Measurements from ENCODE around the gene ULBP1. TPM values are rescaled to one million over a fixed set of nuclear protein-coding genes. Genes with fewer than 3 reads are reported as not detected.
A peak's percentile ranks its signal among the peaks of the same experiment; 100 is the strongest.
"Not testable (repeated sequence)": the region's sequence is repeated elsewhere in the genome, so short reads cannot be mapped to it uniquely, and the experiment has no call there.

ULBP1 gene
- total and polyA plus RNA-seq, 3 experiments from 2014 or later = 0.60 to 0.74 TPM; not detected in 1

- DNase-seq = no peak
- no peaks in the 10 kb centered on the region for H3K9me3 ChIP-seq (ENCODE audit: low read length)
- H3K4me3 ChIP-seq (ENCODE audit: low read length) = no peak overlapping the region
- Mint-ChIP-seq H3K36me3 (peaks cover 0 to 3% (median 0%) of the 10 kb centered on the region in 3 donors), H3K4me3 (peak overlapping the region in 1 of 7 donors; percentile 30), H3K4me1 (peaks cover 19 to 40% (median 27%) of the 10 kb centered on the region in 3 donors), H3K27ac (peak overlapping the region in 1 of 8 donors; percentile 11), H3K9me3 (no peaks in the 10 kb centered on the region), H3K27me3 (peaks cover 71 to 83% of the 10 kb centered on the region in 2 donors)
- H3K36me3 ChIP-seq (ENCODE audit: insufficient read depth, low read length) = no peaks in the 10 kb centered on the region
- H3K27me3 ChIP-seq (ENCODE audit: insufficient read depth, low read length, poor library complexity, severe bottlenecking) = peaks cover 72% of the 10 kb centered on the region
- H3K27ac ChIP-seq (ENCODE audit: low read depth, low read length) = no peak overlapping the region
- POLR2A ChIA-PET = no interaction called here
- CTCF ChIA-PET = interaction anchor here (1.1 kb wide), 1 partner anchor 80 kb away, joined by 3 read pairs; no protein-coding TSS in a partner anchor
- peaks cover 25% of the 10 kb centered on the region for H3K4me1 ChIP-seq (ENCODE audit: insufficient read depth, low read length)
Measured at GRCh38 chr6:149936743-149937142, 27.0 kb upstream of the ULBP1 start.

- DNase-seq; H3K9me3 ChIP-seq (ENCODE audit: low read length); POLR2A ChIA-PET; H3K36me3 Mint-ChIP-seq; H3K36me3 ChIP-seq (ENCODE audit: insufficient read depth, low read length); H3K9me3 Mint-ChIP-seq: not testable (repeated sequence)
- Histone ChIP-seq H3K4me3 (ENCODE audit: low read length) (peak overlapping the region; percentile 48), H3K27ac (ENCODE audit: low read depth, low read length) (peak overlapping the region; percentile 44), H3K27me3 (ENCODE audit: insufficient read depth, low read length, poor library complexity, severe bottlenecking) (peaks cover 70% of the 10 kb centered on the region), H3K4me1 (ENCODE audit: insufficient read depth, low read length) (peaks cover 29% of the 10 kb centered on the region)
- peak overlapping the region in 5 of 8 donors; percentile 72 to 100 (median 97) for H3K27ac Mint-ChIP-seq
- CTCF ChIA-PET = interaction anchor here (1.6 kb wide), 1 partner anchor 79 kb away, joined by 5 read pairs; no protein-coding TSS in a partner anchor
- peaks cover 24 to 48% (median 30%) of the 10 kb centered on the region in 3 donors for H3K4me1 Mint-ChIP-seq
- H3K27me3 Mint-ChIP-seq = peaks cover 63 to 75% of the 10 kb centered on the region in 2 donors
- peak overlapping the region in 6 of 7 donors; percentile 29 to 88 (median 80) for H3K4me3 Mint-ChIP-seq
Measured at GRCh38 chr6:149938013-149938570, 25.7 kb upstream of the ULBP1 start.

DNA sequence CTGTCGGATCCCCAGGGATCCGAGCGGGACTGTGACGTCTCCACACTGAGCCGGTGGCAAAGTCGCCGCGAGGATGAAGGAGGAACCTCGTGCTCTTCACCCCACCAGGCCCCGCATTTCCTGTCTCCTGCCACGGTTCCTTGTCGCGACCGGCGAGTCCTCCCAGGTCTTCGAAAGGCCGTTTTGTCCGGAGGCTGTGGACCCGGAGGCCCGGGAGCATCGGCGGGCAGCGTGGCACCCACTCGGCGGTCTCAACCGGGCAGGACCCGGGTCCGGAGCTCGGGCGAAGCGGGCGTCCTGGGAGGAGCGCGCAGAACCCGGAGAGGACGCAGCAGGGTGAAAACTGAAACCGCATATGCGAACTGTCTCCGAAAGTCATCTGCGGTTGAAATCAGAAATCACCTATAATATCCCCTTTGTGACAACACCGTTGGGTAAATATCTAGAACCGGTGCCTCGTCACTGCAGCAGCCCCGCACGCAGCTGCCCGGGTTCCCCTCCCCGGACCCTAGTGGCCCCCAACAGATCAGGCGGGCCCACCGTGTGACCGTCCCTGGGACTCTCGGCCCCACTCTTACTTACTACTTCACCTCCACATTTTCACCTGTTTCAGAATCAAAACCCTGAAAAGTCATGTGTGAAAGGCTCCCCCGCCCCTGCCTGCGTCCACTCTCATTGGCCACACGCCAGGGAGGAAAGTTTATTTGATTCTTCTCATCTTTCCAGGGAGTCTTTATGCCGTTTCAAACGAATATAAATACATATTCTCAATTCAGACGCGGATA, 25.0 kb upstream of the ULBP1 start:
- POLR2A ChIA-PET = no interaction called here
- Histone ChIP-seq H3K27ac (ENCODE audit: low read depth, low read length) (peak overlapping the region; percentile 44), H3K9me3 (ENCODE audit: low read length) (no peaks in the 10 kb centered on the region), H3K4me1 (ENCODE audit: insufficient read depth, low read length) (peaks cover 29% of the 10 kb centered on the region), H3K36me3 (ENCODE audit: insufficient read depth, low read length) (no peaks in the 10 kb centered on the region), H3K4me3 (ENCODE audit: low read length) (peak overlapping the region; percentile 48), H3K27me3 (ENCODE audit: insufficient read depth, low read length, poor library complexity, severe bottlenecking) (peaks cover 63% of the 10 kb centered on the region)
- Mint-ChIP-seq H3K27me3 (peaks cover 61 to 68% of the 10 kb centered on the region in 2 donors), H3K36me3 (peaks cover 0 to 4% (median 0%) of the 10 kb centered on the region in 3 donors), H3K4me3 (peak overlapping the region; percentile 70 to 88 (median 82)), H3K4me1 (peaks cover 26 to 48% (median 30%) of the 10 kb centered on the region in 3 donors), H3K9me3 (no peaks in the 10 kb centered on the region), H3K27ac (peak overlapping the region in 7 of 8 donors; percentile 75 to 100 (median 97))
- peak; percentile 37 to 74 (median 59) for DNase-seq
- CTCF ChIA-PET = interaction anchor here (1.6 kb wide), 1 partner anchor 78 kb away, joined by 5 read pairs; no protein-coding TSS in a partner anchor

- no peaks in the 10 kb centered on the region for H3K36me3 ChIP-seq (ENCODE audit: insufficient read depth, low read length)
- Mint-ChIP-seq H3K36me3 (peaks cover 0 to 4% (median 0%) of the 10 kb centered on the region in 3 donors), H3K9me3 (no peaks in the 10 kb centered on the region), H3K4me1 (peaks cover 25 to 48% (median 30%) of the 10 kb centered on the region in 3 donors), H3K4me3 (peak overlapping the region; percentile 70 to 88 (median 82)), H3K27me3 (peaks cover 58 to 63% of the 10 kb centered on the region in 2 donors), H3K27ac (peak overlapping the region in 7 of 8 donors; percentile 75 to 100 (median 97))
- peaks cover 62% of the 10 kb centered on the region for H3K27me3 ChIP-seq (ENCODE audit: insufficient read depth, low read length, poor library complexity, severe bottlenecking)
- peaks cover 29% of the 10 kb centered on the region for H3K4me1 ChIP-seq (ENCODE audit: insufficient read depth, low read length)
- DNase-seq = no peak
- H3K9me3 ChIP-seq (ENCODE audit: low read length) = no peaks in the 10 kb centered on the region
- H3K27ac ChIP-seq (ENCODE audit: low read depth, low read length) = no peak overlapping the region
- ChIA-PET POLR2A (no interaction called here), CTCF (interaction anchor here (1.6 kb wide), 1 partner anchor 77 kb away, joined by 5 read pairs; no protein-coding TSS in a partner anchor)
- no peak overlapping the region for H3K4me3 ChIP-seq (ENCODE audit: low read length)
Measured at GRCh38 chr6:149939356-149939648, 24.4 kb upstream of the ULBP1 start.

GRCh38 chr6:149939909-149940671, 23.7 kb upstream of the ULBP1 start:
- POLR2A ChIA-PET = no interaction called here
- DNase-seq = no peak
- H3K4me3 Mint-ChIP-seq = peak overlapping the region; percentile 40 to 82 (median 69)

DNA sequence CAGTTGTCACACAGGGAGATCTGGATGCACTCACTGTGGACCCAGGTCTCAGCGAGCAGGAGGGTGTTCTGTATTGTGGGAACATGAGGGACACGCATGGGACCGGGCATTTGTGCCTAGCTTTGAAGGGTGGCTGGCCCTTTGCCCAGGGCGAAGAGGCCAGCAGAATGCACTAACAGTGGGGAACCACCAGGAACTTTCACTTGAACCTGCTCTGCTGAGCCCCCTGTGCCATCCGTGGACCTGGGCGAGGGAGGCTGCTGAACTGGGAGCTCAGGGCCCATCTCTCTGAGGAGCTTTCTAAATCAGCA, 23.1 kb upstream of the ULBP1 start:
- Mint-ChIP-seq H3K4me1 (peaks cover 24 to 48% (median 30%) of the 10 kb centered on the region in 3 donors), H3K4me3 (peak overlapping the region; percentile 32 to 82 (median 60)), H3K36me3 (peaks cover 0 to 4% (median 0%) of the 10 kb centered on the region in 3 donors), H3K27me3 (peaks cover 47 to 50% of the 10 kb centered on the region in 2 donors), H3K27ac (peak overlapping the region in 6 of 8 donors; percentile 40 to 97 (median 71)), H3K9me3 (no peaks in the 10 kb centered on the region)
- no peaks in the 10 kb centered on the region for H3K9me3 ChIP-seq (ENCODE audit: low read length)
- no peak overlapping the region for H3K27ac ChIP-seq (ENCODE audit: low read depth, low read length)
- ChIA-PET CTCF (interaction anchor here (1.3 to 1.9 kb wide), 2 partner anchors 66 to 76 kb away, joined by 3 to 6 read pairs; no protein-coding TSS in a partner anchor), POLR2A (no interaction called here)
- H3K4me1 ChIP-seq (ENCODE audit: insufficient read depth, low read length) = peaks cover 29% of the 10 kb centered on the region
- H3K27me3 ChIP-seq (ENCODE audit: insufficient read depth, low read length, poor library complexity, severe bottlenecking) = peaks cover 49% of the 10 kb centered on the region
- no peaks in the 10 kb centered on the region for H3K36me3 ChIP-seq (ENCODE audit: insufficient read depth, low read length)
- H3K4me3 ChIP-seq (ENCODE audit: low read length) = no peak overlapping the region
- DNase-seq = no peak

More at GRCh38 chr6:149939909-149940671, 23.7 kb upstream of the ULBP1 start:
- CTCF ChIA-PET = interaction anchor here (1.3 to 1.9 kb wide), 3 partner anchors 67 to 77 kb away, joined by 3 to 6 read pairs (median 5); no protein-coding TSS in a partner anchor
- H3K4me1 Mint-ChIP-seq = peaks cover 24 to 48% (median 30%) of the 10 kb centered on the region in 3 donors
- H3K27me3 Mint-ChIP-seq = peaks cover 52 to 55% of the 10 kb centered on the region in 2 donors
- Histone ChIP-seq H3K27ac (ENCODE audit: low read depth, low read length) (no peak overlapping the region), H3K4me3 (ENCODE audit: low read length) (no peak overlapping the region), H3K27me3 (ENCODE audit: insufficient read depth, low read length, poor library complexity, severe bottlenecking) (peaks cover 54% of the 10 kb centered on the region), H3K4me1 (ENCODE audit: insufficient read depth, low read length) (peaks cover 29% of the 10 kb centered on the region), H3K36me3 (ENCODE audit: insufficient read depth, low read length) (no peaks in the 10 kb centered on the region), H3K9me3 (ENCODE audit: low read length) (no peaks in the 10 kb centered on the region)
- H3K9me3 Mint-ChIP-seq = no peaks in the 10 kb centered on the region
- H3K36me3 Mint-ChIP-seq = peaks cover 0 to 4% (median 0%) of the 10 kb centered on the region in 3 donors
- H3K27ac Mint-ChIP-seq = peak overlapping the region in 6 of 8 donors; percentile 42 to 98 (median 90)

GRCh38 chr6:149941583-149942460, 21.9 kb upstream of the ULBP1 start, which contains the start of gene ULBP2:
TSS of gene ULBP2 (plus strand) at chr6:149942014. CDS start at chr6:149942073, 59 bp downstream.
- Histone ChIP-seq H3K27me3 (ENCODE audit: insufficient read depth, low read length, poor library complexity, severe bottlenecking) (peaks cover 37% of the 10 kb centered on the region), H3K4me3 (ENCODE audit: low read length) (peak within 1 kb of the TSS; percentile 83), H3K4me1 (ENCODE audit: insufficient read depth, low read length) (peaks cover 29% of the 10 kb centered on the region), H3K9me3 (ENCODE audit: low read length) (no peaks in the 10 kb centered on the region), H3K27ac (ENCODE audit: low read depth, low read length) (no peak within 1 kb of the TSS), H3K36me3 (ENCODE audit: insufficient read depth, low read length) (no peaks in the 10 kb centered on the region)
- ChIA-PET CTCF (interaction anchor here (1.3 to 1.9 kb wide), 2 partner anchors 65 to 75 kb away, joined by 3 to 6 read pairs; no protein-coding TSS in a partner anchor), POLR2A (no interaction called here)
- peaks cover 24 to 48% (median 30%) of the 10 kb centered on the region in 3 donors for H3K4me1 Mint-ChIP-seq
- H3K4me3 Mint-ChIP-seq = peak within 1 kb of the TSS; percentile 90 to 95 (median 94)
- no peaks in the 10 kb centered on the region for H3K9me3 Mint-ChIP-seq
- DNase-seq = peak; percentile 90 to 93 (median 91)
- H3K27ac Mint-ChIP-seq = peak within 1 kb of the TSS in 7 of 8 donors; percentile 84 to 98 (median 94)
- peaks cover 0 to 4% (median 0%) of the 10 kb centered on the region in 3 donors for H3K36me3 Mint-ChIP-seq
- peaks cover 35 to 38% of the 10 kb centered on the region in 2 donors for H3K27me3 Mint-ChIP-seq
